ENCODE data around the gene DCHS1.
"Not testable (repeated sequence)": the region's sequence is repeated elsewhere in the genome, so short reads cannot be mapped to it uniquely, and the experiment has no call there.

DCHS1 gene

DNA sequence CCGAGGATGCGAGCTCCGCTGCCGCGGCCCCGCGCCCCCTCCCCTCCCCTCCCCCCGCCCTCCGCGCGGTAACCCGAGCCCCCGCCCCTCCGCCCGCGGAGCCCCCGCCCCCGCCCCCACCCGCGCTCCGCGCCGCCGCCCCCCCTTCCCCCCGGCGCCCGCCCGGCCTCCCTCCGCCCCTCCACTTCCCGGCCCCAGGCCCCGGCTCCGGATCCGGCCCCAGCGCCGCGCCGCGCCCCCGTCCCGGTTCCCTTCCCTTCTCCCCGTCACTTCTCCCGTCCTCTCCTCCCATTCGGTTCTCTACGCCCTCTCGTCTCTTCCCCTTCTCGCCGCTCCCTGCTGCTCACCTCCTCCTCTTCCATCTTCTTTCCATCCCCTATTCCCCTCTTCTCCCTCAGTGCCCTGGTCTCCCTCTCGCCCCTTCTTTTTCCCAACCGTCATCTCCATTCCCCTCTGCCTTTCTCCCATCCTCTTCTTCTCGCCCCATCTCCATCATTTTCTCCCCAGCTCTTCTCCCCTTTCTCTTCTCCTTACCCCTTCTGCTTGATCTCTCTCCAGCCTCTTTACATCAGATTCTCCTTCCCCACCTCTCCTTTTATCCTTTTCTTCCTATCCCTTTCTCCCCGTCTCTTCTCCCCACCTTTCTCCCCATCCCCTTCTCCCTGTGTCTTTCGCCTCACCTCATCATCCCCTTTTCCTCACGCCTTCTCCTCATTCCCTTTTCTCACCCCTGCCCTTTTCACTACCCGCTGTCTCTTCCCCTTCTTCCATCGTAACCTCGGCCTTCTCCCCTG lies at the start of gene DCHS1:
Gene DCHS1 (minus strand): TSS at position 20 of the 794 bp plus-strand sequence. CDS start 14,196 bp downstream, outside the sequence.
- Histone ChIP-seq H3K27me3 (ENCODE audit: low read depth) (peaks cover 9% of the 10 kb centered on the region), H3K4me3 (peak within 1 kb of the TSS; percentile 32), H3K4me1 (no peaks in the 10 kb centered on the region), H3K9me3 (no peaks in the 10 kb centered on the region), H3K36me3 (replicated peaks) (no peaks in the 10 kb centered on the region)
- in situ Hi-C loops (cut with MboI; ENCODE audit: low sequenced_read_pairs) = no loop called here
- DNase-seq (ENCODE audit: low spot score in 2 of 2) = peak in 1 of 2 experiments; percentile 57

DNA sequence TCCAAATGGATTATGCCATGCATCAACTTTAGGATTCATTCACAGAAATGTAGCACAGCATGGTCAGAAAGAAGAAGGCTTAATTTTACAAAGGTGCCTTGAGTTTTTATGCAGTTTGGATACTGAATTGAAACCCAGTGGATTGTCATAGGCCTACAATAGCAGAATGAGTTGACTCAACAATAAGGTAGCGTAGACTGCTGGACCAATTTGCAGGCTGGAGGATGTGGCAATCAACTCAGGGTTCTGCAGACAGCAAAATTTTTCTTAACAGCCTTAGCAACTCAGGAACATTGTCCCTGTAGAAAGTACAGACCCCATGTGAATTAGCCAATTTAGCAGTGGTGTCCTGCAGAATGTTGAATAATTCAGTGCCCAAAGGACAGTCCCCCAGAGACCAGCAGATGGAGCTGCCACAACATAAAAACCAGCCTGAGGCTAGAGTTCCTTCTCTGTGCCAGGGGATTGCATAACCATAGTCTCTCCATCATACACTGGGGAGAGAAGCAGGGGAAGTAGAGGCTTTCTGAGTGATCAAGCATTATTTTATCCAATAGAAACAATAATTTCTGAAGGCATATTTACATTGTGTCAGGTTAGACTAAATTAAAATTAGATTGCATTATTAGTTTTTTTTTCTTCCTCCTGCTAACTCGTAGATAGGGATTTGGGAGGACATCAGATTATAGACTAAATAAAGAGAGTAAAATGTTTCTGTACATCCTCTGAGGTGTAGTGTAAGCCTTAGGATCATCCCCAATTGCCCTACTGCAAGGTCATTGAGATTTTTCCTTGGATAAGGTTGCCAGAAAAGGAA lies 47.8 kb upstream of the DCHS1 start:
- in situ Hi-C loops (cut with MboI; ENCODE audit: low sequenced_read_pairs) = no loop called here
- peak; percentile 51 to 61 for DNase-seq (ENCODE audit: low spot score in 2 of 2)
- H3K36me3 ChIP-seq (replicated peaks) = no peaks in the 10 kb centered on the region
- peaks cover 8% of the 10 kb centered on the region for H3K27me3 ChIP-seq (ENCODE audit: low read depth)
- no peak overlapping the region for H3K4me3 ChIP-seq
- H3K4me1 ChIP-seq = no peaks in the 10 kb centered on the region
- no peaks in the 10 kb centered on the region for H3K9me3 ChIP-seq

GRCh38 chr11:6701955-6702354 lies 46.3 kb upstream of the DCHS1 start:
- DNase-seq (ENCODE audit: low spot score in 2 of 2); in situ Hi-C loops (cut with MboI; ENCODE audit: low sequenced_read_pairs); H3K9me3 ChIP-seq: not testable (repeated sequence)

GRCh38 chr11:6695377-6695776 lies 39.8 kb upstream of the DCHS1 start:
- Histone ChIP-seq H3K4me1 (peaks cover 8% of the 10 kb centered on the region), H3K4me3 (no peak overlapping the region), H3K36me3 (replicated peaks) (no peaks in the 10 kb centered on the region), H3K9me3 (no peaks in the 10 kb centered on the region), H3K27me3 (ENCODE audit: low read depth) (peaks cover 8% of the 10 kb centered on the region)
- in situ Hi-C loops (cut with MboI; ENCODE audit: low sequenced_read_pairs) = no loop called here
- no peak for DNase-seq (ENCODE audit: low spot score in 2 of 2)

More at GRCh38 chr11:6701955-6702354, 46.3 kb upstream of the DCHS1 start:
- not testable (repeated sequence) for H3K4me1 ChIP-seq; H3K36me3 ChIP-seq (replicated peaks); H3K4me3 ChIP-seq; H3K27me3 ChIP-seq (ENCODE audit: low read depth)

- Histone ChIP-seq H3K9me3 (no peaks in the 10 kb centered on the region), H3K27me3 (ENCODE audit: low read depth) (peaks cover 4% of the 10 kb centered on the region; the same call in 1 of the 2 replicates), H3K4me1 (peaks cover 8% of the 10 kb centered on the region), H3K4me3 (no peak overlapping the region), H3K36me3 (replicated peaks) (no peaks in the 10 kb centered on the region)
- in situ Hi-C loops (cut with MboI; ENCODE audit: low sequenced_read_pairs) = no loop called here
- DNase-seq (ENCODE audit: low spot score in 2 of 2) = no peak
Measured at GRCh38 chr11:6694229-6694535, 38.6 kb upstream of the DCHS1 start.

DNA sequence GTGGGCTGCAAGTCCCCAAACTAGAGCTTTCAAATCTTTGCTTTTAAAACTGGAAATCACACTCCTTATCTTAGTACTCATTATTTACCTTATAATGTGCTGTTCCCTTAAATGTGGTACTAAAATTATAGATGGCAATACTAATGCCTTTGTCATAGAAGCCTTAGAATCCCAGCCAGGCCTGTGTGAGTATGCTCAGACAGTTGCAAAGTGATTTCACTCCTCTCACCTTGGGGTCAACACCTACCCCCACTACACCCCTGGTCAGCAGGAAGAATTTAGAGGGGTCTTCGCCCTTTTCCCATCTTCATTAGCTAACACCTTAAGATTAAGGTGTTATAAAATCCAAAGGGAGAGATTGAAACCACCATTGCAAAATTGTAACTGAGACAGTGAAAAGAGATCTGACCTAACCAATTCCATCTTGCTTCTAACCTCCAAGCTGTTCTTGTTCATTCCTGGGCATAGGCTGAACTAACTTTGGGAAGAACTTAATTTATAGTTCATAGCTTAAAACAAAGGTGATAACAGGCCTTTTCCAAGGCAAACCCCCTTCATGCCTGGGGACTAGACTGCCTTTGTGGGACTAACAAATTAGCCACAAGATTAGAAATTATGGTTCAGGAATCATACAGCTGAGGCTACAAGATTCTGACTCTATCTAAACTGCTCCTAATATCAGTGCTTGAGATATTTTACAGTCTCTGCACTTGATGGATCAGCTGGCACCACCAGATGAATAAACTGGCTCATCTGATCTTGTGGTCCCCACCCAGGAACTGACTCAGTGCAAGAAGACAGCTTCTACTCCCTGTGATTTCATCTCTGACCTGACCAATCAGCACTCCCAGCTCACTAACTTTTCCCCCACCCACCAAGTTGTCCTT lies 38.0 kb upstream of the DCHS1 start:
- peaks cover 8% of the 10 kb centered on the region for H3K4me1 ChIP-seq
- H3K27me3 ChIP-seq (ENCODE audit: low read depth) = peaks cover 3% of the 10 kb centered on the region; the same call in 1 of the 2 replicates
- DNase-seq (ENCODE audit: low spot score in 2 of 2) = no peak
- H3K36me3 ChIP-seq (replicated peaks) = no peaks in the 10 kb centered on the region
- H3K9me3 ChIP-seq = no peaks in the 10 kb centered on the region
- no peak overlapping the region for H3K4me3 ChIP-seq
- in situ Hi-C loops (cut with MboI; ENCODE audit: low sequenced_read_pairs) = no loop called here

- H3K27me3 ChIP-seq (ENCODE audit: low read depth) = no peaks in the 10 kb centered on the region; the same call in 1 of the 2 replicates
- in situ Hi-C loops (cut with MboI; ENCODE audit: low sequenced_read_pairs) = no loop called here
- H3K36me3 ChIP-seq (replicated peaks) = no peaks in the 10 kb centered on the region
- H3K9me3 ChIP-seq = no peaks in the 10 kb centered on the region
- H3K4me3 ChIP-seq = no peak overlapping the region
- peaks cover 8% of the 10 kb centered on the region for H3K4me1 ChIP-seq
- no peak for DNase-seq (ENCODE audit: low spot score in 2 of 2)
Measured at GRCh38 chr11:6692128-6692527, 36.5 kb upstream of the DCHS1 start.

GRCh38 chr11:6690431-6691132 lies 35.0 kb upstream of the DCHS1 start:
- H3K9me3 ChIP-seq; H3K27me3 ChIP-seq (ENCODE audit: low read depth); H3K36me3 ChIP-seq (replicated peaks); H3K4me3 ChIP-seq; in situ Hi-C loops (cut with MboI; ENCODE audit: low sequenced_read_pairs); H3K4me1 ChIP-seq: not testable (repeated sequence)
- DNase-seq (ENCODE audit: low spot score in 2 of 2) = peak in 1 of 2 experiments; percentile 24

DNA sequence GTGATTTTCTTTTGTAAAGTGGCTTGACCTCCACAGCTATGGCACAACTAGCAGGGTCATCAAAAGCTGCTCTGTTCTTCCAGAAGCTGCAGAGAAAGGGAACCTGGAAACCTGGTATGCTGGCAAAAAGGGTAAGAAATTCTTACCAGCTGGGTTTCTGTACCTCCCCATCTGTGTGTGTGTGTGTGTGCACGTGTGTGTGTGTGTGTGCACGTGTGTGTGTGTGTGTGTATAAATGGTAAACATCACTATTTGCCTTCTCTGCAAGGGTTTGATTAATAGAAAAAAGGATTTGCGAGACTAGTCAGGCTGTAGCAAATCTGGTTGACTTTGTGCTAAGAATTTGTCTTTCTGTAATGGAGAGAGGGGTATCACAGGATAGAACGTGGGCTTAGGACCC lies 32.3 kb upstream of the DCHS1 start:
- in situ Hi-C loops (cut with MboI; ENCODE audit: low sequenced_read_pairs) = no loop called here
- no peaks in the 10 kb centered on the region for H3K9me3 ChIP-seq
- peaks cover 7% of the 10 kb centered on the region for H3K4me1 ChIP-seq
- no peaks in the 10 kb centered on the region for H3K27me3 ChIP-seq (ENCODE audit: low read depth)
- H3K36me3 ChIP-seq (replicated peaks) = no peaks in the 10 kb centered on the region
- no peak overlapping the region for H3K4me3 ChIP-seq
- no peak for DNase-seq (ENCODE audit: low spot score in 2 of 2)

DNA sequence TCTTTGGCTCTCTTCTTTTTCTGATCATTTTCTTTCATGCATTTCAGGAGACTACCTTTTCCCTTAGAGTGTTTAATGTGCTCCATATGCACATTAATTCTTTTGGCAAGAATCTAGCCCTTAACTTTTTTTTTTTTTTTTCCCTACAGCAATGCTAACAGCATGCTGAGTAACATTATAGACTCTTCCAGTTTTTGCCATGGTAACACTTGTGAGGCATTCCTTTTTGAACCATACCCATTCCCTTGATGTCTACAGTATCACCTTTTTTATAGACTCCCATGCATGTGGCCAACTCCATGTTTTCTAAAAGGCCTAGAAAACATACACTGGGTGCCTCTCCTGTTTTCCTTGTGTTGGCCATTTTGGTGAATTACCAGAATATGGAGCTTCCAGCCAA lies 30.4 kb upstream of the DCHS1 start:
- in situ Hi-C loops (cut with MboI; ENCODE audit: low sequenced_read_pairs) = no loop called here
- no peaks in the 10 kb centered on the region for H3K9me3 ChIP-seq
- peaks cover 11% of the 10 kb centered on the region for H3K36me3 ChIP-seq (replicated peaks)
- DNase-seq (ENCODE audit: low spot score in 2 of 2) = no peak
- H3K27me3 ChIP-seq (ENCODE audit: low read depth) = no peaks in the 10 kb centered on the region
- peaks cover 11% of the 10 kb centered on the region for H3K4me1 ChIP-seq
- H3K4me3 ChIP-seq = no peak overlapping the region

GRCh38 chr11:6684068-6684467 lies 28.5 kb upstream of the DCHS1 start:
- in situ Hi-C loops (cut with MboI; ENCODE audit: low sequenced_read_pairs) = loop anchor here (5.0 kb wide), 1 partner anchor 72 kb away; the partner anchor contains the start of gene TAF10
- peak overlapping the region; percentile 90; the same call in 1 of the 2 replicates for H3K4me3 ChIP-seq
- not testable (repeated sequence) for H3K27me3 ChIP-seq (ENCODE audit: low read depth); H3K9me3 ChIP-seq; DNase-seq (ENCODE audit: low spot score in 2 of 2); H3K4me1 ChIP-seq
- peaks cover 23% of the 10 kb centered on the region for H3K36me3 ChIP-seq (replicated peaks)

DNA sequence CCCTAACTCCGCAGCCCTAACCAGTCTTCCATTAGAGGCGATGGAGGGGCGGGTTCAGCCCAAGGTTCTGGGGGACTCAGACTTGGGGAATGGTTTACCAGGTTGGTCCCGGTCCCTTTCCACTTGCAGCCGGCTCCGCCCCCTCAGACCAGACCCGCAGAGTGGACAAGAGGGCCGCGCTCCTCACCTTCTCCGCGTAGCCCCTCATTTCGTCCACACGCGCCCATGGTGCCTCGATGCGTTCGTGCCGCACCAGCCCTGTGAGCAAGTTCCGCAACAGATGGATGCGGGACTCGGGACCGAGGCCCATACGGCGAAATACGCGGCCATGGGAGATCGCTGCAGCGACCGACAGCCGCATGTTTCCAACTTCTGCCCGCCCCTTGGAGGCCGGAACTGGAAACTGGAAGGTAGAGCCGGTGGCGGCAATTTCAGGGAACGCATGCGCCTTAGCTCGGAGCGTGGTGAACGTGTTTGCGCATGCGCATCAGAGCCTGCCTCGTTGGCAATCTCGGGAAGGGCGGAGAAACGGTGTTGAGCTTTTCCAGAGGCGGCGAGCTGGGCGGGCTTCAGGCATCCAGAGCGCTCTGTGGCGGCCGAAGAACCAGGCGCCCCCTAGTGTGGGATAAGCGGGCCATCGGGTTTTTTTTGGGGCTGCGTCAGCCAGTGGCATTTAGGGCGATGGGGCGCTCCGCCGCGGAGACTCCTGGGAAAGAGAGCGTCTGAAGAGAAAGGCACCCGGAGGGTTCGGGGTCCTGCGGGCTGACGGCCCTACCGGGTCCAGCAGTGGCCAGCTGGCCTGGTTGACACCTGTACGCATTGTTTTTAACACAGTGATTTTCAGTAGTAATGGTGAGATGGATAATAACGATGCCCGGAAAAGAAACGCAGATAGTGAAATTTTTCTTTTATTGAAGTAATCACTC lies 27.6 kb upstream of the DCHS1 start, which contains the start of gene MRPL17:
Gene MRPL17 (minus strand): TSS at position 405 of the 926 bp plus-strand sequence. CDS start 44 bp downstream, at position 361.
- H3K4me3 ChIP-seq = peak within 1 kb of the TSS; percentile 90
- DNase-seq (ENCODE audit: low spot score in 2 of 2) = peak; percentile 97 to 99
- H3K36me3 ChIP-seq (replicated peaks) = peaks cover 23% of the 10 kb centered on the region
- in situ Hi-C loops (cut with MboI; ENCODE audit: low sequenced_read_pairs) = loop anchor here (5.0 kb wide), 1 partner anchor 71 kb away; the partner anchor contains the start of gene TAF10
- no peaks in the 10 kb centered on the region for H3K27me3 ChIP-seq (ENCODE audit: low read depth)
- no peaks in the 10 kb centered on the region for H3K9me3 ChIP-seq
- peaks cover 7% of the 10 kb centered on the region for H3K4me1 ChIP-seq

Data from HAP-1 (cell line).